DOHH2 (cell line): Measurements from ENCODE around the gene BPIFA3.

Experiments used
- H3F3A ChIP-seq: fragments of 200-600 bp; sonication (generic), shearing (Covaris generic); 2 replicates; pipeline ENCODE4 v1.6.0; 2016; ENCODE audit warnings: antibody characterized with exemption, mild to moderate bottlenecking; ENCODE audit not compliant: control insufficient read depth, insufficient read depth
- H3K27ac ChIP-seq: fragments of 200-600 bp; sonication (generic); 2 replicates; pipeline ENCODE4 v1.5.1; 2014; ENCODE audit warnings: low read depth, mild to moderate bottlenecking, low read length, moderate library complexity
- H3K27me3 ChIP-seq: fragments of 200-600 bp; sonication (generic); 2 replicates; pipeline ENCODE4 v1.6.1; 2014; ENCODE audit warnings: mild to moderate bottlenecking, low read length, mixed read lengths; ENCODE audit not compliant: control insufficient read depth
- H3K36me3 ChIP-seq: fragments of 200-600 bp; sonication (generic); 2 replicates; pipeline ENCODE4 v1.6.1; 2014; ENCODE audit warnings: mild to moderate bottlenecking, low read length, moderate library complexity, mixed read lengths; ENCODE audit not compliant: control insufficient read depth
- H3K4me1 ChIP-seq: fragments of 200-600 bp; sonication (generic); 2 replicates; pipeline ENCODE4 v1.6.1; 2014; ENCODE audit warnings: mild to moderate bottlenecking, low read length, mixed read lengths; ENCODE audit not compliant: control insufficient read depth
- H3K4me2 ChIP-seq: fragments of 200-600 bp; sonication (generic); 2 replicates; pipeline ENCODE4 v1.6.0; 2014; ENCODE audit warnings: mild to moderate bottlenecking, low read length, moderate library complexity
- H3K4me3 ChIP-seq: fragments of 200-600 bp; sonication (generic); 2 replicates; pipeline ENCODE4 v1.5.1; 2014; ENCODE audit warnings: mild to moderate bottlenecking, low read length, mixed read lengths
- H3K79me2 ChIP-seq: fragments of 200-600 bp; sonication (generic); 2 replicates; pipeline ENCODE4 v1.6.1; 2014; ENCODE audit warnings: mild to moderate bottlenecking, low read length, mixed read lengths; ENCODE audit not compliant: control insufficient read depth
- H3K9me2 ChIP-seq: fragments of 200-600 bp; sonication (generic); replicated peaks from 2 replicates; pipeline ENCODE4 v1.6.1; 2014; ENCODE audit warnings: mild to moderate bottlenecking, low read length, mixed read lengths; ENCODE audit not compliant: control insufficient read depth
- H3K9me3 ChIP-seq: fragments of 200-600 bp; sonication (generic); 2 replicates; pipeline ENCODE4 v1.6.1; 2014; ENCODE audit warnings: antibody characterized with exemption, low read length, mixed read lengths; ENCODE audit not compliant: control insufficient read depth, insufficient read depth
- H4K20me1 ChIP-seq: fragments of 200-600 bp; sonication (generic); 2 replicates; pipeline ENCODE4 v1.6.0; 2014; ENCODE audit warnings: low read depth, mild to moderate bottlenecking, antibody characterized with exemption, low read length, moderate library complexity; ENCODE audit not compliant: control insufficient read depth, insufficient read depth
- EZH2phosphoT487 ChIP-seq: fragments of 200-600 bp; sonication (generic); IDR thresholded peaks from 2 replicates; pipeline ENCODE4 v1.6.1; 2017; ENCODE audit warnings: borderline replicate concordance, mild to moderate bottlenecking, antibody characterized with exemption, low read length, moderate library complexity, mixed read lengths
- TF ChIP-seq, protein P1 (sequence below): fragments of 200-600 bp; sonication (generic); IDR thresholded peaks from one replicate; pipeline ENCODE4 v1.5.1; 2014; ENCODE audit warnings: antibody characterized with exemption, mild to moderate bottlenecking, low read depth, low read length; ENCODE audit not compliant: poor library complexity, severe bottlenecking

Gene BPIFA3

DNA sequence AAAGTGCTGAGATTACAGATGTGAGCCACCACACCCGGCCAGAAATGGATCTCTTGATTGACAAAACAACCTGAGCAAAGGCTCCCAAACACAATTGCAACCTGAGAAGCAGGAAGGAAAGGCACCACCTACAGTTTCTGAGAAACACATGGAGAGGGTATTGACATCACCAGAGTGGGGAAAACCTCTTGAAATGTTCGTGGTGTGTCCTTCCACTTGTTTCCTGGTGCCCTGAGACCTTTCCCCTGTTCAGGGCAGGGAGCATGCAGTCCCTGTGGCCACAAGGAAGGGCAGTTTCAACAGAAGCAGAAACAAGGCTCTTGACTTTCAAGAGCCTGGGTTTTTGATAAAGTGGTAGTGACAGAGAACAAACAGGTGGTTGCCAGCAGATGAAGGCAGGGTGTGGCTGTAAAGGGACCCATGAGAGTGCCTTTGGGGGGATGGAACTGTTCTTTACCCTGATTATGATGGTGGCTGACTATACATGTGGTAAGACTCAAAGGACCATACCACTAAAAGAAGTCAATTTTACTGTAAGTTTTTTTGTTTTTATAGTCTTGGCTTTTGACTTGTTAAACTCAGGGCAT is 15.4 kb downstream of the BPIFA3 start:
- no peak overlapping the region for H3K4me3 ChIP-seq
- H3K27ac ChIP-seq, result no peak overlapping the region
- no peak overlapping the region for H3K4me2 ChIP-seq
- H3K9me3 ChIP-seq, result no peaks in the 10 kb centered on the region
- H4K20me1 ChIP-seq, result no peaks in the 10 kb centered on the region
- no peaks in the 10 kb centered on the region for H3K9me2 ChIP-seq
- H3K79me2 ChIP-seq, result no peaks in the 10 kb centered on the region
- no peaks in the 10 kb centered on the region for H3K4me1 ChIP-seq
- no peak for TF ChIP-seq EZH2phosphoT487
- TF ChIP-seq, protein P1, sequence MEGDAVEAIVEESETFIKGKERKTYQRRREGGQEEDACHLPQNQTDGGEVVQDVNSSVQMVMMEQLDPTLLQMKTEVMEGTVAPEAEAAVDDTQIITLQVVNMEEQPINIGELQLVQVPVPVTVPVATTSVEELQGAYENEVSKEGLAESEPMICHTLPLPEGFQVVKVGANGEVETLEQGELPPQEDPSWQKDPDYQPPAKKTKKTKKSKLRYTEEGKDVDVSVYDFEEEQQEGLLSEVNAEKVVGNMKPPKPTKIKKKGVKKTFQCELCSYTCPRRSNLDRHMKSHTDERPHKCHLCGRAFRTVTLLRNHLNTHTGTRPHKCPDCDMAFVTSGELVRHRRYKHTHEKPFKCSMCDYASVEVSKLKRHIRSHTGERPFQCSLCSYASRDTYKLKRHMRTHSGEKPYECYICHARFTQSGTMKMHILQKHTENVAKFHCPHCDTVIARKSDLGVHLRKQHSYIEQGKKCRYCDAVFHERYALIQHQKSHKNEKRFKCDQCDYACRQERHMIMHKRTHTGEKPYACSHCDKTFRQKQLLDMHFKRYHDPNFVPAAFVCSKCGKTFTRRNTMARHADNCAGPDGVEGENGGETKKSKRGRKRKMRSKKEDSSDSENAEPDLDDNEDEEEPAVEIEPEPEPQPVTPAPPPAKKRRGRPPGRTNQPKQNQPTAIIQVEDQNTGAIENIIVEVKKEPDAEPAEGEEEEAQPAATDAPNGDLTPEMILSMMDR, result no peak
- H3F3A ChIP-seq, result no peaks in the 10 kb centered on the region
- H3K27me3 ChIP-seq, result peaks cover 25% of the 10 kb centered on the region
- no peaks in the 10 kb centered on the region for H3K36me3 ChIP-seq

DNA sequence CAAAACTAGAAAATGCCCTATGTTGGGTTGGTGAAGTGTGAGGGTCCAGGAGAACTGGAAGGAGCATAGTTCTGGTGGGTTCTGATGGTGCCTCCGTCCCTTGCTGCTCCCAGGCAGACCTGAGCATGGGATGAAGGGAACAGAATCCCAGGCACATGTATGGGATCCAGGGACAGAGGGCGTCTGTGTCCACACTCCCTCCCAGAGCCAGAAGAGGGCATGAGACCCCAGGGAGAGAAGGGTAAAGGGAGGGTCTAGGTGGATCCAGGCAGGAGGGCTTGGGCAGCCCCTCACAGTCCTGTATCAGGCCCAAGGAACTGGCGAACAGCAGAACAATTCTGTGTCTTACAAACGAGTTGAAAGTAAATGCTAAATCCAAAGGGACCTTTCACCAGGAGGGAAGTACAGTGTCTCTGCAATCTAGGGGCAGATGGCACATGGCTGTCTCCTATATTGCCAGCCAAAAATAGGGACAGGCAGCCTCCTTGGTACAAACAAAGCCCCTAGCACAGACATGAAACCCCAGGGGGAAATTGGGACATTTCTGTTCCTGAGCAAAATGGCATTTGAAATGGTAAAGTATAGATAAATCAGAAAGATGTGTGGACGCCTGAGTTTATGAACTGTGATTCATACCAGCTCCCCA is 16.1 kb downstream of the BPIFA3 start:
- H3K27ac ChIP-seq, result no peak overlapping the region
- no peaks in the 10 kb centered on the region for H3K9me2 ChIP-seq
- no peaks in the 10 kb centered on the region for H4K20me1 ChIP-seq
- no peaks in the 10 kb centered on the region for H3K79me2 ChIP-seq
- H3K36me3 ChIP-seq, result no peaks in the 10 kb centered on the region
- no peaks in the 10 kb centered on the region for H3K9me3 ChIP-seq
- no peak overlapping the region for H3K4me2 ChIP-seq
- H3K27me3 ChIP-seq, result peaks cover 24% of the 10 kb centered on the region
- H3K4me3 ChIP-seq, result no peak overlapping the region
- H3F3A ChIP-seq, result no peaks in the 10 kb centered on the region
- no peak for TF ChIP-seq EZH2phosphoT487
- no peaks in the 10 kb centered on the region for H3K4me1 ChIP-seq

DNA sequence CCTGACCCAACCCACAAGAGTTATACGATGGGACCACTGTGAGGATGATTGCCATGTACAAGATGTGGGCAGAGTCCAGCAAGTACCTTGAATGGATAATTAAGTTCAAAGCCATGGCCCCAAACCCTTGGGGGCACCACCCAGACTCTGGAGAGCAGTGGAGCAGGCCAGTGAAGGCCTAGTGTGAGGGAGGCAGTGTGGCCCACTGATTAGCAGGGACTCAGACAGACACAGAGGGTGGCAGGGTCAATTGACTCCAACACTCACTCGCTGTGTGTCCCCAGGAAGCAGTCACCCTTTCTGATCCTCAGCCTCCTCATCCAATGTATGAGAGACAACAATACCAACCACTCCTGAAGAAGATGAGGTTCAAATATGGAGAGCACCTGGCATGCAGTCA is 16.9 kb downstream of the BPIFA3 start:
- no peak overlapping the region for H3K27ac ChIP-seq
- H4K20me1 ChIP-seq, result no peaks in the 10 kb centered on the region
- H3K79me2 ChIP-seq, result no peaks in the 10 kb centered on the region
- H3K9me3 ChIP-seq, result no peaks in the 10 kb centered on the region
- no peak for TF ChIP-seq EZH2phosphoT487
- no peaks in the 10 kb centered on the region for H3K4me1 ChIP-seq
- H3F3A ChIP-seq, result no peaks in the 10 kb centered on the region
- peaks cover 21% of the 10 kb centered on the region for H3K27me3 ChIP-seq
- no peaks in the 10 kb centered on the region for H3K36me3 ChIP-seq
- no peak overlapping the region for H3K4me3 ChIP-seq
- no peaks in the 10 kb centered on the region for H3K9me2 ChIP-seq
- H3K4me2 ChIP-seq, result no peak overlapping the region

DNA sequence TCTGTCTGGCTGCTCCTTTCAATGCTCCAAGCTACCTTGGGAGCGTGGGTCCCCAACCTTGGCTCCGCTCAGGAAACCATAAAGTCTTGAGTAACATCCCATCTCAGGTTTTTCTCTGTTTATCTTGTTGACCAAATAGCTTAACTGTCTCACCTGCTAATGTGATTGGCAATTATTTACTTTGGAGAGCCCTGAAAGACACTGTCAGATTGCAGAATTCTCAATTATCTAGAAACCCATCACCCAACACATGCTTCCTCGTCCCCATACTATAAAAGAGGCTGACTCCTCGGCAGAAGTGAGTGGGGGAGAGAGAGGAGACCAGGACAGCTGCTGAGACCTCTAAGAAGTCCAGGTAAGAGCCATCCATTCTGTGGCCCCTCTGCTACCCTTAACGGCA is 18.5 kb downstream of the BPIFA3 start, which contains the start of gene BPIFA1:
BPIFA1 (plus strand) TSS at position 301 of the 400 bp plus-strand sequence. CDS start 1,716 bp downstream, outside the sequence.
- Histone ChIP-seq H3K27me3 (peaks cover 17% of the 10 kb centered on the region), H3K4me2 (no peak within 1 kb of the TSS), H3K79me2 (no peaks in the 10 kb centered on the region), H3K9me3 (no peaks in the 10 kb centered on the region), H3K4me3 (no peak within 1 kb of the TSS), H3K36me3 (no peaks in the 10 kb centered on the region), H3K4me1 (no peaks in the 10 kb centered on the region), H3K9me2 (no peaks in the 10 kb centered on the region), H3F3A (no peaks in the 10 kb centered on the region), H3K27ac (no peak within 1 kb of the TSS), H4K20me1 (no peaks in the 10 kb centered on the region)
- TF ChIP-seq EZH2phosphoT487, result no peak
- TF ChIP-seq, protein P1, result no peak
